CD8-positive, alpha-beta memory T cell (primary cell): ENCODE data around the gene GLT1D1. TPM values are rescaled to one million over a fixed set of nuclear protein-coding genes. Genes with fewer than 3 reads are reported as not detected.

Experiments
- CTCF ChIA-PET: fragments of 350-600 bp; sonication (Branson Sonifier 250); formaldehyde crosslinking; loops from one replicate; lab custom pipeline; 2021; ENCODE audit warnings: antibody characterized with exemption; lab: Charles Lee
- POLR2A ChIA-PET: fragments of 350-600 bp; sonication (Branson Sonifier 250); formaldehyde crosslinking; loops from one replicate; lab custom pipeline; 2021; ENCODE audit warnings: antibody characterized with exemption; lab: Charles Lee
- DNase-seq, 5 donors: peaks; one replicate each; pipeline versions ENCODE4 v3.0.0 to v3.0.0-alpha.2; 2020 to 2022; ENCODE audit warnings: mixed read lengths in 1 of 5
- H3K27ac ChIP-seq: one replicate; pipeline ENCODE4 v1.7.0; 2013; ENCODE audit warnings: low read depth, mild to moderate bottlenecking, low read length, moderate library complexity
- H3K27me3 ChIP-seq: 2 replicates; pipeline ENCODE4 v1.7.0; 2013; ENCODE audit warnings: low read length, mild to moderate bottlenecking; ENCODE audit not compliant: insufficient read depth, poor library complexity, severe bottlenecking
- H3K36me3 ChIP-seq: 2 replicates; pipeline ENCODE4 v1.7.0; 2013; ENCODE audit warnings: mild to moderate bottlenecking, low read length, moderate library complexity; ENCODE audit not compliant: insufficient read depth
- H3K4me1 ChIP-seq: 2 replicates; pipeline ENCODE4 v1.7.0; 2013; ENCODE audit warnings: mild to moderate bottlenecking, low read length, moderate library complexity; ENCODE audit not compliant: insufficient read depth
- H3K4me3 ChIP-seq: 2 replicates; pipeline ENCODE4 v1.7.0; 2013; ENCODE audit warnings: mild to moderate bottlenecking, low read length
- H3K9me3 ChIP-seq: 2 replicates; pipeline ENCODE4 v1.7.0; 2013; ENCODE audit warnings: mild to moderate bottlenecking, low read length
- H3K27ac Mint-ChIP-seq, 8 donors: one replicate each; pipeline ENCODE4 v1.8.0; 2020 to 2021; ENCODE audit warnings: mixed read lengths in 8 of 8, mild to moderate bottlenecking in 6 of 8, inconsistent platforms in 3 of 8, moderate library complexity in 3 of 8
- H3K27me3 Mint-ChIP-seq, 2 donors: one replicate each; pipeline ENCODE4 v1.8.0; 2020 to 2021; ENCODE audit warnings: mixed read lengths in 2 of 2, mild to moderate bottlenecking in 1 of 2, moderate library complexity in 1 of 2
- H3K36me3 Mint-ChIP-seq, 3 donors: one replicate each; pipeline ENCODE4 v1.8.0; 2020 to 2021; ENCODE audit warnings: mixed read lengths in 3 of 3, inconsistent platforms in 1 of 3, mild to moderate bottlenecking in 1 of 3
- H3K4me1 Mint-ChIP-seq, 3 donors: one replicate each; pipeline ENCODE4 v1.8.0; 2020 to 2021; ENCODE audit warnings: mixed read lengths in 3 of 3, inconsistent platforms in 1 of 3, mild to moderate bottlenecking in 1 of 3
- H3K4me3 Mint-ChIP-seq, 7 donors: one replicate each; pipeline ENCODE4 v1.8.0; 2020 to 2021; ENCODE audit warnings: mixed read lengths in 7 of 7, mild to moderate bottlenecking in 6 of 7, moderate library complexity in 4 of 7, inconsistent platforms in 2 of 7
- H3K9me3 Mint-ChIP-seq, 5 donors: one replicate each; pipeline ENCODE4 v1.8.0; 2020 to 2022; ENCODE audit warnings: mixed read lengths in 5 of 5, mild to moderate bottlenecking in 3 of 5, moderate library complexity in 2 of 5, inconsistent platforms in 1 of 5
- polyA plus RNA-seq: library from polyadenylated mRNA; unstranded; fragments of 300-500 nt; fragmentation: Illumina TruSeq; gene quantifications from one replicate; pipeline ENCODE4 v1.2.3, GENCODE V29; 2021
- total RNA-seq, 2 experiments: library from RNA; stranded (reverse); gene quantifications; one replicate each; pipeline ENCODE4 v1.2.3, GENCODE V29; 2021

GLT1D1 gene
- total and polyA plus RNA-seq, 3 experiments from 2014 or later, result 0.22 to 0.24 (median 0.24) TPM

DNA sequence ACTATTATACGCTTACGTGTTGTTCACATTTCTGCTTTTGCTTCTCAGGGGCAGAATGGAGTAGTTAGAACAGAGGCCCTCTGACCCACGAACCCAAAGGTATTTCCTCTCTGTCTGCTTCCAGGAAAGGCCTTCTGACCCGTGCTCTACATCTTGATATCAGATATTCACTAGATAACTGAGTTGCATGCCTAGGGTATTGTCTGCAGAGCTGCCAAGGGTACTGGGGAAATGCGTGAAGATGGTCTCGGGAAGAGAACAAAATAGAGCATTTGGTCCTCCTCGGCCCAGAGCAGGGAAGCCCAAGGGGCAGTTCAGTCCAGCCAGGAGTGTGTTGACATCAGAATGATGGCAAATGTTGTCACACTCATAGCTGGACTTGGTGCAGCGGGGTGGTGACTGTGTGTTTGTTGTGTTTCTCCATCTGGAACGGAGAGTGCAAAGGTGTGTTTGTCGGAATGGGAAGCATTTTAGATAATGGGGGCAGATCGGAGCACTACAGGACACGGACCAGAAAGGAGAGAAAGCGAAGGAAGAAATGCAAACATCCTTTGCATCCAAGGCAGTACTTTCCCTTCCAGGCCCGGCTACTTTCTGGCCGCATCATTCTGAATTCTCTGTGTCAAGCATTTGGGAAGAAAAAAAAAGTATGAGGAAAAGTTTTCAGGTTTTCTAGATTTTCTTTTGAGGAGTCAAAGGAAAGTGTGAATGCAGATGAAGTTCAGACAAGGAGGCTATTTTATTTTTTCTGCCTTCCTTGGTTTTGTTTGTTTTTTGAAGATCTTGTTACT, 8.1 kb downstream of the GLT1D1 start:
- no peaks in the 10 kb centered on the region for H3K4me1 Mint-ChIP-seq
- peak overlapping the region in 1 of 8 donors; percentile 75 for H3K27ac Mint-ChIP-seq
- DNase-seq, result no peak
- Histone ChIP-seq H3K9me3 (no peaks in the 10 kb centered on the region), H3K27me3 (no peaks in the 10 kb centered on the region), H3K4me1 (no peaks in the 10 kb centered on the region), H3K27ac (no peak overlapping the region), H3K4me3 (no peak overlapping the region), H3K36me3 (no peaks in the 10 kb centered on the region)
- CTCF ChIA-PET, result no interaction called here
- H3K36me3 Mint-ChIP-seq, result peaks cover 0 to under 1% (median 0%) of the 10 kb centered on the region in 3 donors
- H3K9me3 Mint-ChIP-seq, result no peaks in the 10 kb centered on the region
- POLR2A ChIA-PET, result no interaction called here
- H3K27me3 Mint-ChIP-seq, result peaks cover 0 to 12% of the 10 kb centered on the region in 2 donors
- H3K4me3 Mint-ChIP-seq, result no peak overlapping the region

DNA sequence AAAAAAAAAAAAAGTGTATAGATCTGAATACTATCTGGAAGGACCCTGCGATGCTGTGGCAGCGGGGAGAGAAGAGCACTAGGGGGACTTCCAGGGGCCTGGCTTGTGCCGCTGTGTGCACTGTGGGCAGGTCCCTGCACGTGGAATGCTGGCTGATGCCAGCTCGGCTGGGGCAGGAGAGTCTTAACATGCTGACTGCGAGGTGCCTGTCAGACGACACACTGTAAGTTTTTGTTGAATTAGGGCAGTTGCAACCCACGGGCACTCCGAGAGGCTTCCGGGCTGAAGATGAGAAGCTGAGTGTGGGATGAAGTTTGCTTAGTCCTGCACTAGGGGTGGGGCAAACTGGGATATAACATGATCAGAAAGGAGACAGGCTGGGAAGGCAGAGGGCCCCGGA, 10.7 kb downstream of the GLT1D1 start:
- Histone ChIP-seq H3K27me3 (no peaks in the 10 kb centered on the region), H3K27ac (no peak overlapping the region), H3K4me3 (no peak overlapping the region), H3K9me3 (no peaks in the 10 kb centered on the region), H3K36me3 (no peaks in the 10 kb centered on the region), H3K4me1 (no peaks in the 10 kb centered on the region)
- no peak overlapping the region for H3K4me3 Mint-ChIP-seq
- POLR2A ChIA-PET, result no interaction called here
- no peaks in the 10 kb centered on the region for H3K4me1 Mint-ChIP-seq
- peaks cover 1 to 3% of the 10 kb centered on the region in 2 donors for H3K27me3 Mint-ChIP-seq
- H3K9me3 Mint-ChIP-seq, result peaks cover 0 to 3% (median 0%) of the 10 kb centered on the region in 5 donors
- H3K27ac Mint-ChIP-seq, result no peak overlapping the region
- no peaks in the 10 kb centered on the region for H3K36me3 Mint-ChIP-seq
- no peak for DNase-seq
- CTCF ChIA-PET, result no interaction called here

- H3K27me3 Mint-ChIP-seq, result peaks cover 0 to 3% of the 10 kb centered on the region in 2 donors
- DNase-seq, result no peak
- peaks cover 0 to 3% (median 0%) of the 10 kb centered on the region in 5 donors for H3K9me3 Mint-ChIP-seq
- H3K27me3 ChIP-seq, result no peaks in the 10 kb centered on the region
- CTCF ChIA-PET, result no interaction called here
- no peaks in the 10 kb centered on the region for H3K36me3 ChIP-seq
- no peaks in the 10 kb centered on the region for H3K4me1 ChIP-seq
- H3K36me3 Mint-ChIP-seq, result no peaks in the 10 kb centered on the region
- H3K4me3 ChIP-seq, result no peak overlapping the region
- H3K27ac Mint-ChIP-seq, result peak overlapping the region in 2 of 8 donors; percentile 19 to 72
- POLR2A ChIA-PET, result no interaction called here
- no peaks in the 10 kb centered on the region for H3K9me3 ChIP-seq
- peak overlapping the region in 1 of 7 donors; percentile 45 for H3K4me3 Mint-ChIP-seq
- no peak overlapping the region for H3K27ac ChIP-seq
- no peaks in the 10 kb centered on the region for H3K4me1 Mint-ChIP-seq
Observed at GRCh38 chr12:128864516-128865186, 11.4 kb downstream of the GLT1D1 start.

DNA sequence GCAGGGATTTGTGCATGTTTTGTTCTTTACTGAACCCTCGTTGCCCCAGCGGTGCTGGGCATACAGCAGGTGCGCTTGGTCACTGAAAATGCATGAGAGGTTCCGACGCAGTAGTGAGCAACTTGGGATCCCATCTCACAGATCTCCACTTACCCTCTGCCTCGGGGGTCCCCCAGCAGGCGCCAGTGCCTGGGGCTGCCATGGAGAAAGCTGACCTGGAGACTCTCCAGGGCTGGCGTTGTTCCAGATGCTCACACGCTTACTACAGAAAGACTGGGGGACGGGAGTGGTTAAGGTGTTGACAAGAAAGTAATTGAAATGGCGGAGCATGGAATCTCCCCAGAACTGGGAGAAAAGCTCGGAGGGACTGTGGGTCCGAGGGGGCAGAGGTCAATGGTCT, 14.2 kb downstream of the GLT1D1 start:
- peak overlapping the region in 1 of 8 donors; percentile 5 for H3K27ac Mint-ChIP-seq
- H3K36me3 ChIP-seq, result no peaks in the 10 kb centered on the region
- H3K36me3 Mint-ChIP-seq, result no peaks in the 10 kb centered on the region
- no peak overlapping the region for H3K27ac ChIP-seq
- peaks cover 0 to 3% (median 0%) of the 10 kb centered on the region in 5 donors for H3K9me3 Mint-ChIP-seq
- H3K27me3 Mint-ChIP-seq, result peaks cover 0 to 7% of the 10 kb centered on the region in 2 donors
- H3K27me3 ChIP-seq, result no peaks in the 10 kb centered on the region
- H3K4me1 ChIP-seq, result no peaks in the 10 kb centered on the region
- DNase-seq, result no peak
- no peak overlapping the region for H3K4me3 Mint-ChIP-seq
- CTCF ChIA-PET, result no interaction called here
- no peaks in the 10 kb centered on the region for H3K9me3 ChIP-seq
- H3K4me3 ChIP-seq, result no peak overlapping the region
- no peaks in the 10 kb centered on the region for H3K4me1 Mint-ChIP-seq
- POLR2A ChIA-PET, result no interaction called here

DNA sequence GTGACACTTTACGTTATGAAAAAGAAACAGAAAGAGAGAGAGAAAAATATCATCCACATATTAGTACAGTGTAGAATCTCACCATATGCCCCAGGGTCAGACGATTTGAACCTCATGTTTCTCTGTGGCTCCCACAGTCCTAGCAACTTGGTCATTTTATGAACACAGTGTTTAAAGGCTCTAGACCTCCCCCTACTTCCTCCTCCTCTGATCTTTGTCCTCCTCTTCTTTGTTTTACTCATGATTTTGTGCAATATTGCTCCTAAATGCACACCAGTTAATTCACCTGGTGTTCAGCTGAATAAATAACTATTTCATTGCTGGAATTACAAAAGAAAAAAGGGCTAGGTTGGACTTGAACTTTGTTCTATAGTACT, 18.2 kb downstream of the GLT1D1 start:
- POLR2A ChIA-PET, result no interaction called here
- H3K4me3 Mint-ChIP-seq, result no peak overlapping the region
- CTCF ChIA-PET, result no interaction called here
- H3K27ac Mint-ChIP-seq, result no peak overlapping the region
- no peak for DNase-seq
- Histone ChIP-seq H3K4me1 (no peaks in the 10 kb centered on the region), H3K27ac (no peak overlapping the region), H3K9me3 (peaks cover 4% of the 10 kb centered on the region), H3K27me3 (no peaks in the 10 kb centered on the region), H3K4me3 (no peak overlapping the region), H3K36me3 (no peaks in the 10 kb centered on the region)
- peaks cover 7 to 8% of the 10 kb centered on the region in 2 donors for H3K27me3 Mint-ChIP-seq
- peaks cover under 1 to 17% (median 13%) of the 10 kb centered on the region in 5 donors for H3K9me3 Mint-ChIP-seq
- no peaks in the 10 kb centered on the region for H3K4me1 Mint-ChIP-seq
- peaks cover 1 to 12% (median 4%) of the 10 kb centered on the region in 3 donors for H3K36me3 Mint-ChIP-seq

GRCh38 chr12:128872303-128872702, 19.0 kb downstream of the GLT1D1 start:
- H3K9me3 Mint-ChIP-seq, result peaks cover 9 to 25% (median 21%) of the 10 kb centered on the region in 5 donors
- Histone ChIP-seq H3K4me3 (no peak overlapping the region), H3K27ac (no peak overlapping the region), H3K27me3 (no peaks in the 10 kb centered on the region), H3K9me3 (peaks cover 4% of the 10 kb centered on the region), H3K4me1 (no peaks in the 10 kb centered on the region), H3K36me3 (no peaks in the 10 kb centered on the region)
- POLR2A ChIA-PET, result no interaction called here
- H3K4me1 Mint-ChIP-seq, result no peaks in the 10 kb centered on the region
- H3K4me3 Mint-ChIP-seq, result no peak overlapping the region
- peaks cover 7 to 8% of the 10 kb centered on the region in 2 donors for H3K27me3 Mint-ChIP-seq
- no peak overlapping the region for H3K27ac Mint-ChIP-seq
- CTCF ChIA-PET, result no interaction called here
- H3K36me3 Mint-ChIP-seq, result peaks cover 1 to 19% (median 4%) of the 10 kb centered on the region in 3 donors
- DNase-seq, result no peak

- DNase-seq, result no peak
- H3K4me1 Mint-ChIP-seq, result no peaks in the 10 kb centered on the region
- Histone ChIP-seq H3K4me3 (no peak overlapping the region), H3K36me3 (no peaks in the 10 kb centered on the region), H3K9me3 (peaks cover 4% of the 10 kb centered on the region), H3K27me3 (no peaks in the 10 kb centered on the region), H3K4me1 (no peaks in the 10 kb centered on the region), H3K27ac (no peak overlapping the region)
- peaks cover 1 to 31% (median 4%) of the 10 kb centered on the region in 3 donors for H3K36me3 Mint-ChIP-seq
- POLR2A ChIA-PET, result no interaction called here
- peaks cover 17 to 38% (median 33%) of the 10 kb centered on the region in 5 donors for H3K9me3 Mint-ChIP-seq
- no peak overlapping the region for H3K4me3 Mint-ChIP-seq
- H3K27me3 Mint-ChIP-seq, result peaks cover 7% of the 10 kb centered on the region in 2 donors
- CTCF ChIA-PET, result no interaction called here
- no peak overlapping the region for H3K27ac Mint-ChIP-seq
Observed at GRCh38 chr12:128876559-128876958, 23.3 kb downstream of the GLT1D1 start.
